22Rv1 (cell line): Measurements from ENCODE around the gene BSND.

Experiments used
- ZFX ChIP-seq: fragments of 450-650 bp; IDR thresholded peaks from 2 replicates; pipeline ENCODE4 v1.6.1; 2017; ENCODE audit warnings: antibody characterized with exemption, borderline replicate concordance
- TF ChIP-seq, protein P1 (sequence below): fragments of 450-650 bp; IDR thresholded peaks from 2 replicates; pipeline ENCODE4 v1.5.1; 2017; ENCODE audit warnings: mild to moderate bottlenecking

DNA sequence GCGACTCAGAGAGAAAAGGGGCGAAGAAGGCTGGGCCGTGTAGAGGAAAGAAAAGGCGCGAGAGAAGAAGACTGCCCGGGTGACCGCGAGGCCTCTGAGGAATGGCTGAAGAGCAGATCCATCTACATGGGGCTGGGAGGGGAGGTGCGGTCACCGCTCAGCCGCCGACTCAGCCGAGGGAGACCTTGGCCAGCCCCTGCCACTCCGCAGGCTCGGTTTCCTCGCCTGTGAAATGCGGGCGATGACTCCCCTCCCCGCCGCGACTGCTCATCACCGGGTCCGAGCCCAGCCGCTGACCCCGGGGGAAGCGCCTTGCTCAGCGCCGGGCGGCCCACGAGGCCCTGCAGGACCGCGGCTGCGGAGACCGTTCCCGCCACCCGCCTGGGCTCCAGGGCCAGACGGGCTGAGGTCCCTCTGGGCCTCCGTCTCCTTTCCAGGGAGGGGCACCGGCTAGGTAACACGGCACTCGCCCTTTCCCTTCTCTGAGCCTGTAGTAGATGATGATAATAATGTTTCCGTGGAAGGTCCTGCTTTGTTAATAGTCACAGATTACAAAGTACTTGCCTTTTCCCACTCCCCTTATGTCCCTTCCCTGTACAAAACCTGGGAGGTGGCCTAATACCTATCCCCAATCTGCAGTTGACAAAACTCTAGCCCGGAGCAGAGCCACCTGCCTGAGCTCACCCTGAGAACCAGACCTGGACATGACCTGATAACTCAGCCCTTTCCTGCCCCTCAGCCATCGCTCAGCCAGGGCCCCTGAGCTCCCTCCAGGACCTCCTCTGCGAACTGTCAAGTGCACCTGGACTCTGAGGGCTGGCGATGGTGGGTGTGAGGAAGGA lies 1.6 kb upstream of the BSND start:
- TF ChIP-seq, protein P1, sequence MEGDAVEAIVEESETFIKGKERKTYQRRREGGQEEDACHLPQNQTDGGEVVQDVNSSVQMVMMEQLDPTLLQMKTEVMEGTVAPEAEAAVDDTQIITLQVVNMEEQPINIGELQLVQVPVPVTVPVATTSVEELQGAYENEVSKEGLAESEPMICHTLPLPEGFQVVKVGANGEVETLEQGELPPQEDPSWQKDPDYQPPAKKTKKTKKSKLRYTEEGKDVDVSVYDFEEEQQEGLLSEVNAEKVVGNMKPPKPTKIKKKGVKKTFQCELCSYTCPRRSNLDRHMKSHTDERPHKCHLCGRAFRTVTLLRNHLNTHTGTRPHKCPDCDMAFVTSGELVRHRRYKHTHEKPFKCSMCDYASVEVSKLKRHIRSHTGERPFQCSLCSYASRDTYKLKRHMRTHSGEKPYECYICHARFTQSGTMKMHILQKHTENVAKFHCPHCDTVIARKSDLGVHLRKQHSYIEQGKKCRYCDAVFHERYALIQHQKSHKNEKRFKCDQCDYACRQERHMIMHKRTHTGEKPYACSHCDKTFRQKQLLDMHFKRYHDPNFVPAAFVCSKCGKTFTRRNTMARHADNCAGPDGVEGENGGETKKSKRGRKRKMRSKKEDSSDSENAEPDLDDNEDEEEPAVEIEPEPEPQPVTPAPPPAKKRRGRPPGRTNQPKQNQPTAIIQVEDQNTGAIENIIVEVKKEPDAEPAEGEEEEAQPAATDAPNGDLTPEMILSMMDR, result no peak
- no peak for TF ChIP-seq ZFX
